Tibial nerve (tissue), 4 donors: ENCODE measurements around the gene RASA3. TPM values are rescaled to one million over a fixed set of nuclear protein-coding genes. Genes with fewer than 3 reads are reported as not detected.

Experiments
- DNase-seq, 2 donors: peaks; one replicate each; pipeline ENCODE4 v3.0.0-alpha.2; 2019; ENCODE audit warnings: low spot score in 2 of 2
- H3K27ac ChIP-seq, 4 donors: fragments of 200-600 bp; sonication (generic) in 3 of 4; one replicate each; pipeline ENCODE4 v1.5.1; 2017 to 2019; ENCODE audit warnings: mild to moderate bottlenecking in 1 of 4
- H3K27me3 ChIP-seq, 2 donors: fragments of 200-600 bp; sonication (generic) in 1 of 2; one replicate each; pipeline versions ENCODE4 v1.5.1 to v1.6.0; 2017 to 2019
- H3K36me3 ChIP-seq, 3 donors: fragments of 200-600 bp; sonication (generic); one replicate each; pipeline ENCODE4 v1.5.1; 2018 to 2019
- H3K4me1 ChIP-seq, 4 donors: fragments of 200-600 bp; sonication (generic) in 3 of 4; one replicate each; pipeline ENCODE4 v1.5.1; 2017 to 2019
- H3K4me3 ChIP-seq, 4 donors: fragments of 200-600 bp; sonication (generic) in 3 of 4; one replicate each; pipeline ENCODE4 v1.5.1; 2017 to 2019; ENCODE audit warnings: mild to moderate bottlenecking in 1 of 4, moderate library complexity in 1 of 4
- H3K9me3 ChIP-seq, 4 donors: fragments of 200-600 bp; sonication (generic) in 3 of 4; one replicate each; pipeline ENCODE4 v1.5.1; 2017 to 2019
- EP300 ChIP-seq, 2 donors: sonication (generic); formaldehyde crosslinking; IDR thresholded peaks; one replicate each; pipeline ENCODE4 v1.6.1; 2017; ENCODE audit warnings: antibody characterized with exemption in 2 of 2, mild to moderate bottlenecking in 1 of 2
- POLR2A ChIP-seq, 2 donors: fragments of 450-650 bp; IDR thresholded peaks; one replicate each; pipeline ENCODE4 v1.6.1; 2017; ENCODE audit warnings: antibody characterized with exemption in 2 of 2, mild to moderate bottlenecking in 2 of 2, moderate library complexity in 2 of 2
- WGBS, 2 donors: methylation state at CpG; one replicate each; pipeline ENCODE4 v1.1.5; 2018; 5-methylcytosine and 5-hydroxymethylcytosine counted together
- total RNA-seq, 4 donors: library from RNA; depleted of rRNA; stranded (reverse); fragments of >200 nt; gene quantifications; one replicate each; pipeline ENCODE4 v1.1.0, GENCODE V29; 2016
- TF ChIP-seq, protein P1 (sequence below), 5 experiments: fragments of 200-600 bp in 3 of 5; fragments of 450-650 bp in 2 of 5; sonication (generic) in 3 of 5; IDR thresholded peaks; one replicate each; pipeline ENCODE4 v1.5.1; 2016 to 2019; ENCODE audit warnings: antibody characterized with exemption in 5 of 5, mild to moderate bottlenecking in 3 of 5, moderate library complexity in 2 of 5

Gene RASA3
- total RNA-seq, 4 donors from 2014 or later = 36.2 to 63.3 (median 46.3) TPM

DNA sequence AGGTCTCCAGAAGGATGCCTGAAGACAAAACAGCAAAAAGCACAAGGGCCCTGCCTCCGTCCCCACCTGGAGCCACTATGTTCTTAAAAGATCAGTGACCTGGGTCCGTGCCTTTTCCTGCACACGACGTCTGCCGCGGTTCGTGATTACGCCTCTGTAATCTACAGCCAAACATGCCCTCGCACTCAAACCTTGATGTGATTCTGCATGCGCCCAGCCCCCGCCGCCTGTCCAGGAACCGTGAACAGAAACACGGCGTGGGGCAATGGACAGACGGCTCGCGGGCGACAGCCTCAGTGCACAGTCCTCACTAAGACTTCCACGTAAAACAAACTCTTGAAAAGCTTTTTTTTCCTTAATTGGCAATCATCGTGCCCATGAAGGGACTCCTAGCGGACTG is 174.1 kb downstream of the RASA3 start:
- no peak overlapping the region for H3K27ac ChIP-seq
- WGBS, 2 donors = 95 to 96% methylated on average over 22 of the region's 22 CpGs
- H3K9me3 ChIP-seq = peaks cover 0 to 12% (median 0%) of the 10 kb centered on the region in 4 donors
- TF ChIP-seq POLR2A (IDR thresholded peaks at IDR 0.05) (no peak), EP300 (IDR thresholded peaks at IDR 0.05) (no peak)
- TF ChIP-seq, protein P1, sequence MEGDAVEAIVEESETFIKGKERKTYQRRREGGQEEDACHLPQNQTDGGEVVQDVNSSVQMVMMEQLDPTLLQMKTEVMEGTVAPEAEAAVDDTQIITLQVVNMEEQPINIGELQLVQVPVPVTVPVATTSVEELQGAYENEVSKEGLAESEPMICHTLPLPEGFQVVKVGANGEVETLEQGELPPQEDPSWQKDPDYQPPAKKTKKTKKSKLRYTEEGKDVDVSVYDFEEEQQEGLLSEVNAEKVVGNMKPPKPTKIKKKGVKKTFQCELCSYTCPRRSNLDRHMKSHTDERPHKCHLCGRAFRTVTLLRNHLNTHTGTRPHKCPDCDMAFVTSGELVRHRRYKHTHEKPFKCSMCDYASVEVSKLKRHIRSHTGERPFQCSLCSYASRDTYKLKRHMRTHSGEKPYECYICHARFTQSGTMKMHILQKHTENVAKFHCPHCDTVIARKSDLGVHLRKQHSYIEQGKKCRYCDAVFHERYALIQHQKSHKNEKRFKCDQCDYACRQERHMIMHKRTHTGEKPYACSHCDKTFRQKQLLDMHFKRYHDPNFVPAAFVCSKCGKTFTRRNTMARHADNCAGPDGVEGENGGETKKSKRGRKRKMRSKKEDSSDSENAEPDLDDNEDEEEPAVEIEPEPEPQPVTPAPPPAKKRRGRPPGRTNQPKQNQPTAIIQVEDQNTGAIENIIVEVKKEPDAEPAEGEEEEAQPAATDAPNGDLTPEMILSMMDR (IDR thresholded peaks at IDR 0.05) = no peak
- no peak overlapping the region for H3K4me3 ChIP-seq
- H3K36me3 ChIP-seq = peaks cover 0 to 20% (median 0%) of the 10 kb centered on the region in 3 donors
- no peaks in the 10 kb centered on the region for H3K27me3 ChIP-seq
- no peak for DNase-seq
- H3K4me1 ChIP-seq = no peaks in the 10 kb centered on the region

DNA sequence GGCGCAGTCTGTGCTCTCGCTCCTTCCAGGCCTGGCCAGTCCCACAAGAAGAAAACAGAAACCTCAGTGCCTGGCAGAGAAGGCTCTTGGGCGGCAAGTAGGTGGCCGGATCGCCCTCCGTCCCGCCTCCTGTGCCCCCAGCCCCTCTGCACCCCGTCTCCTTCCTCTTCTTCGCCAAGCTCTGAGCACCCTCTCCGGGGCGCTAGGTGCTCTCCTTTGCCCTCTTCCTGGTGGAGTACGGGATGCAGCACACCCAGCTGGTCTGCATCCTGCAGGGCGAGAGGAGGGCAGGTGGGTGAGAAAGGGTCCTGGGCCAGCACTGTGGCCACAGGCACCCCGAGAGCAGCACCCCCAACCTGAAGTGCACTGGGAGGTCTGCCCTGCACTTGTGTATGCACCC is 175.9 kb downstream of the RASA3 start:
- Histone ChIP-seq H3K27me3 (no peaks in the 10 kb centered on the region), H3K4me1 (peaks cover 0 to 4% (median 2%) of the 10 kb centered on the region in 4 donors), H3K4me3 (no peak overlapping the region), H3K9me3 (peaks cover 0 to 12% (median 0%) of the 10 kb centered on the region in 4 donors), H3K27ac (no peak overlapping the region), H3K36me3 (peaks cover 0 to 25% (median 0%) of the 10 kb centered on the region in 3 donors)
- DNase-seq = no peak
- TF ChIP-seq POLR2A (IDR thresholded peaks at IDR 0.05) = no peak
- TF ChIP-seq, protein P1 (IDR thresholded peaks at IDR 0.05) = no peak
- TF ChIP-seq EP300 (IDR thresholded peaks at IDR 0.05) = no peak
- WGBS, 2 donors = 92 to 96% methylated on average over 14 of the region's 14 CpGs

DNA sequence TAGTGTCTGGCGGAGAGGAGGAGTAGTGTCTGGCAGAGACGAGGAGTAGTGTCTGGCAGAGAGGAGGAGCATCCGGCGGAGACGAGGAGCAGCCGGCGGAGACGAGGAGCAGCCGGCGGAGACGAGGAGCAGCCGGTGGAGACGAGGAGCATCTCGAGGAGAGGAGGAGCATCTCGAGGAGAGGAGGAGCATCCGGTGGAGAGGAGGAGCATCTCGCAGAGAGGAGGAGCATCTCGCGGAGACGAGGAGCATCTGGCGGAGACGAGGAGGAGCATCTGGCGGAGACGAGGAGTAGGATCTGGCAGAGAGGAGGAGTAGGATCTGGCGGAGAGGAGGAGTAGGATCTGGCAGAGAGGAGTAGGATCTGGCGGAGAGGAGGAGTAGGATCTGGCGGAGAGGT is 176.7 kb downstream of the RASA3 start:
- H3K4me3 ChIP-seq = no peak overlapping the region
- no peaks in the 10 kb centered on the region for H3K27me3 ChIP-seq
- no peak overlapping the region for H3K27ac ChIP-seq
- TF ChIP-seq POLR2A (IDR thresholded peaks at IDR 0.05) (no peak), EP300 (IDR thresholded peaks at IDR 0.05) (no peak)
- TF ChIP-seq, protein P1 (IDR thresholded peaks at IDR 0.05) = no peak
- H3K36me3 ChIP-seq = peaks cover 0 to 25% (median 0%) of the 10 kb centered on the region in 3 donors
- 92% methylated on average over 27 of the region's 27 CpGs for WGBS, 2 donors
- DNase-seq = no peak
- peaks cover 0 to 12% (median 0%) of the 10 kb centered on the region in 4 donors for H3K9me3 ChIP-seq
- peaks cover 0 to 13% (median 8%) of the 10 kb centered on the region in 4 donors for H3K4me1 ChIP-seq

DNA sequence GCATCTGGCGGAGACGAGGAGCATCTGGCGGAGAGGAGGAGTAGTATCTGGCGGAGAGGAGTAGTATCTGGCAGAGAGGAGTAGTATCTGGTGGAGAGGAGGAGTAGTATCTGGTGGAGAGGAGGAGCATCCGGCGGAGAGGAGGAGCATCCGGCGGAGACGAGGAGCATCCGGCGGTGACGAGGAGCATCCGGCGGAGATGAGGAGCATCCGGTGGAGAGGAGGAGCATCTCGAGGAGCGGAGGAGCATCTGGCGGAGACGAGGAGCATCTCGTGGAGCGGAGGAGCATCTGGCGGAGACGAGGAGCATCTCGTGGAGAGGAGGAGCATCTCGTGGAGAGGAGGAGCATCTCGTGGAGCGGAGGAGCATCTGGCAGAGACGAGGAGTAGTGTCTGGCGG is 177.2 kb downstream of the RASA3 start:
- WGBS, 2 donors = 88 to 95% methylated on average over 29 of the region's 29 CpGs
- no peak overlapping the region for H3K27ac ChIP-seq

More for the DNA sequence above, 177.2 kb downstream of the RASA3 start:
- Histone ChIP-seq H3K36me3 (peaks cover 0 to 25% (median 0%) of the 10 kb centered on the region in 3 donors), H3K9me3 (peaks cover 0 to 10% (median 0%) of the 10 kb centered on the region in 4 donors), H3K4me1 (peaks cover 0 to 16% (median 10%) of the 10 kb centered on the region in 4 donors), H3K27me3 (no peaks in the 10 kb centered on the region), H3K4me3 (no peak overlapping the region)
- no peak for DNase-seq
- no peak for TF ChIP-seq EP300 (IDR thresholded peaks at IDR 0.05)
- TF ChIP-seq, protein P1 (IDR thresholded peaks at IDR 0.05) = no peak
- no peak for TF ChIP-seq POLR2A (IDR thresholded peaks at IDR 0.05)
